WERI-Rb-1 (cell line): Measurements from ENCODE around the gene PFDN6.

Experiments
- DNase-seq: peaks from one replicate; pipeline ENCODE4 v3.0.0-alpha.2; 2020
- H3K27ac ChIP-seq: fragments of 250-450 bp; sonication (Bioruptor Pico); 2 replicates; pipeline ENCODE4 v1.5.1; 2020; ENCODE audit warnings: mild to moderate bottlenecking, moderate library complexity
- H3K27me3 ChIP-seq: fragments of 250-450 bp; sonication (Bioruptor Pico); 2 replicates; pipeline ENCODE4 v1.5.1; 2021; ENCODE audit warnings: mild to moderate bottlenecking, low read depth, moderate library complexity; ENCODE audit not compliant: insufficient read depth, severe bottlenecking
- H3K36me3 ChIP-seq: fragments of 250-450 bp; sonication (Bioruptor Pico); 2 replicates; pipeline ENCODE4 v1.5.1; 2020; ENCODE audit warnings: mild to moderate bottlenecking, moderate library complexity
- H3K4me3 ChIP-seq: 2 replicates; pipeline ENCODE4 v1.5.1; 2011; ENCODE audit warnings: low read depth, mild to moderate bottlenecking, control low read depth, low read length
- H3K9me3 ChIP-seq: fragments of 250-450 bp; sonication (Bioruptor Pico); 2 replicates; pipeline ENCODE4 v1.5.1; 2021; ENCODE audit warnings: mild to moderate bottlenecking, moderate library complexity; ENCODE audit not compliant: severe bottlenecking
- CTCF ChIP-seq: IDR thresholded peaks from 2 replicates; pipeline ENCODE4 v1.5.1; 2011; ENCODE audit warnings: low read depth, mild to moderate bottlenecking, control low read depth, inconsistent platforms, low read length

PFDN6 gene

GRCh38 chr6:33289784-33290315 is 449 bp downstream of the PFDN6 start:
- no peak for TF ChIP-seq CTCF
- Histone ChIP-seq H3K9me3 (no peaks in the 10 kb centered on the region), H3K36me3 (peaks cover 74% of the 10 kb centered on the region), H3K4me3 (peak overlapping the region; percentile 59), H3K27ac (peak overlapping the region; percentile 62), H3K27me3 (no peaks in the 10 kb centered on the region)
- no peak for DNase-seq

GRCh38 chr6:33290459-33290858 is 1.1 kb downstream of the PFDN6 start:
- peaks cover 74% of the 10 kb centered on the region for H3K36me3 ChIP-seq

GRCh38 chr6:33292996-33293682 is 3.7 kb downstream of the PFDN6 start:
- Histone ChIP-seq H3K27ac (no peak overlapping the region), H3K4me3 (no peak overlapping the region), H3K27me3 (no peaks in the 10 kb centered on the region), H3K36me3 (peaks cover 63% of the 10 kb centered on the region), H3K9me3 (no peaks in the 10 kb centered on the region)
- DNase-seq, result no peak
- TF ChIP-seq CTCF, result no peak

More at GRCh38 chr6:33290459-33290858, 1.1 kb downstream of the PFDN6 start:
- H3K9me3 ChIP-seq, result no peaks in the 10 kb centered on the region
- H3K4me3 ChIP-seq, result no peak overlapping the region
- no peak for DNase-seq
- TF ChIP-seq CTCF, result no peak
- H3K27me3 ChIP-seq, result no peaks in the 10 kb centered on the region
- H3K27ac ChIP-seq, result no peak overlapping the region

- TF ChIP-seq CTCF, result no peak
- Histone ChIP-seq H3K36me3 (peaks cover 63% of the 10 kb centered on the region), H3K27ac (no peak overlapping the region), H3K4me3 (no peak overlapping the region), H3K27me3 (no peaks in the 10 kb centered on the region), H3K9me3 (no peaks in the 10 kb centered on the region)
- DNase-seq, result no peak
Measured at GRCh38 chr6:33294086-33294823, 4.9 kb downstream of the PFDN6 start.

GRCh38 chr6:33295621-33296369 is 6.4 kb downstream of the PFDN6 start:
- Histone ChIP-seq H3K36me3 (peaks cover 60% of the 10 kb centered on the region), H3K27me3 (no peaks in the 10 kb centered on the region), H3K4me3 (no peak overlapping the region), H3K27ac (no peak overlapping the region), H3K9me3 (no peaks in the 10 kb centered on the region)
- no peak for TF ChIP-seq CTCF
- no peak for DNase-seq
